HG02759 (cell line): ENCODE measurements around the gene ADCY1.

Experiments used
- ATAC-seq: cut with Tn5 transposase; IDR thresholded peaks from one replicate; pipeline ENCODE4 v1.9.1; 2021; ENCODE audit warnings: mild to moderate bottlenecking, moderate library complexity; ENCODE audit not compliant: unreplicated experiment

The ADCY1 gene

GRCh38 chr7:45708046-45708950, 134.1 kb downstream of the ADCY1 start:
- no peak for ATAC-seq

GRCh38 chr7:45709168-45710042, 135.2 kb downstream of the ADCY1 start:
- no peak for ATAC-seq

GRCh38 chr7:45710271-45711160, 136.3 kb downstream of the ADCY1 start:
- no peak for ATAC-seq

GRCh38 chr7:45711161-45711490, 137.0 kb downstream of the ADCY1 start:
- ATAC-seq: no peak

GRCh38 chr7:45712057-45712689, 138.0 kb downstream of the ADCY1 start:
- ATAC-seq: no peak

- no peak for ATAC-seq
Measured at GRCh38 chr7:45712872-45713668, 138.9 kb downstream of the ADCY1 start.

GRCh38 chr7:45713669-45714520, 139.7 kb downstream of the ADCY1 start:
- no peak for ATAC-seq

- no peak for ATAC-seq
Measured at GRCh38 chr7:45714521-45714820, 140.3 kb downstream of the ADCY1 start.

- ATAC-seq: no peak
Measured at GRCh38 chr7:45715471-45716352, 141.5 kb downstream of the ADCY1 start.

GRCh38 chr7:45716380-45717203, 142.4 kb downstream of the ADCY1 start:
- no peak for ATAC-seq

- ATAC-seq: no peak
Measured at GRCh38 chr7:45717537-45718235, 143.5 kb downstream of the ADCY1 start.

GRCh38 chr7:45718464-45719330, 144.5 kb downstream of the ADCY1 start:
- ATAC-seq: no peak

GRCh38 chr7:45720989-45721388, 146.8 kb downstream of the ADCY1 start:
- ATAC-seq: no peak

- ATAC-seq: no peak
Measured at GRCh38 chr7:45721686-45722598, 147.8 kb downstream of the ADCY1 start.
